Neural crest cell (in vitro differentiated cells): Measurements from ENCODE around the gene ZDHHC11B. TPM values are rescaled to one million over a fixed set of nuclear protein-coding genes. Genes with fewer than 3 reads are reported as not detected.
A peak's percentile ranks its signal among the peaks of the same experiment; 100 is the strongest.

Experiments used
- DNase-seq: peaks from one replicate; pipeline ENCODE4 v3.0.0; 2021; ENCODE audit warnings: low read depth, mixed read lengths, low spot score
- H3K27ac Mint-ChIP-seq: one replicate; pipeline ENCODE4 v1.8.0; 2021; ENCODE audit warnings: mild to moderate bottlenecking, mixed read lengths; ENCODE audit not compliant: unreplicated experiment
- H3K27me3 Mint-ChIP-seq: 2 replicates; pipeline ENCODE4 v1.8.0; 2021; ENCODE audit warnings: low read depth, mild to moderate bottlenecking, mixed read lengths
- H3K36me3 Mint-ChIP-seq: 2 replicates; pipeline ENCODE4 v1.8.0; 2021; ENCODE audit warnings: low read depth, mild to moderate bottlenecking, mixed read lengths
- H3K4me1 Mint-ChIP-seq: 2 replicates; pipeline ENCODE4 v1.8.0; 2021; ENCODE audit warnings: mixed read lengths
- H3K4me3 Mint-ChIP-seq: one replicate; pipeline ENCODE4 v1.8.0; 2021; ENCODE audit warnings: mild to moderate bottlenecking, mixed read lengths
- H3K9me3 Mint-ChIP-seq: 2 replicates; pipeline ENCODE4 v1.8.0; 2021; ENCODE audit warnings: mixed read lengths
- total RNA-seq: library from RNA; stranded (reverse); gene quantifications from 2 replicates; pipeline ENCODE4 v1.2.1, GENCODE V29; 2021
- TF ChIP-seq, protein P1 (sequence below): fragments of 200-600 bp; sonication (generic); conservative IDR thresholded peaks from 2 replicates; pipeline ENCODE4 v1.5.0; 2021; ENCODE audit warnings: antibody characterized with exemption, mild to moderate bottlenecking

Gene ZDHHC11B
- total RNA-seq, 1 donor from 2014 or later, result 3.0 TPM

DNA sequence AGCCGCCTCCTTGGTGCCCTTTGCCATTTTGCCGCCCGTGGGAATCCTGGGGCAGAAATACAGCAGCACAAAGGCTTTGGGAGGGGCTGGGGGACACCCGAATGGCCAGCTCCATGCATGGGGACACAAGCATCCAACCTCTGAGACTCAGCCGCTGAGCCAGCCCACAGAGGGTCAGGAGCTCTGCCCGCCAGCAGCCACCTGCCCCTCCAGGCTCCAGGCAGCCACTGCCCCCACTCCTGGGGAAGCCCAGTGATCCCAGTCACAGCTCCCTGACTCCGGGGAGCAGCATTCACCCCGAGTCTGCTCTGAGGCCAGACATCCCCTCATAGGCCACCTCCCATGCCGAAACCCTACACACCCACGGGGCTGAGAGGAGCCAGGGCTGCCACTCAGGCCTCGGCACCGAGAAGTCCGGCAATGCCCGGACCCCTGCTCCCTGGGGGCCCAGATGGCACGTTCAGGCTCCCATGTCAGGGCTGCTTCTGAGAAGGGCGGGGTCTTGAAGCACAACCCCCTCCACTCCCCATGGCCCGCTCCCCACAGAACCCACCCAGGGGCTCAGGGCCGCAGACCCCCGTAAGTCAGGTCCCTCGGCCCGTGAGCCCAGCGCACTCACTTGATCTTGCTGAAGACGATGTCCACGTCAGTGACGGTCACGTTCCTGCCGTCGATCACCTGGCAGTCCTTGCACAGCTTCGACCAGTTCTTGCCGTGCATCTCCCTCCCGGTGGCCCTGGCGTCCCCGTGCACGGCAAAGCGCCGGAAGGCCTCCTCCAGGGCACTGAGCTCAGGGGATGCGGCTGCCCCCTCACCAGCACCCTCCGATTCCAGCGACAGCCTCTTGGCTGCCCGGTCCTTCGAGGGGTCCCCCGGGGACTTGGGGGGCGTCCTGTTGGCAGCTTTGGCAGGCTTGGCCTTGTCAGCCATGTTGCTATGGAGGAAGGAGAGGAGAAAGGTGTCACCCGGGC lies 107.1 kb downstream of the ZDHHC11B start:
- TF ChIP-seq, protein P1, sequence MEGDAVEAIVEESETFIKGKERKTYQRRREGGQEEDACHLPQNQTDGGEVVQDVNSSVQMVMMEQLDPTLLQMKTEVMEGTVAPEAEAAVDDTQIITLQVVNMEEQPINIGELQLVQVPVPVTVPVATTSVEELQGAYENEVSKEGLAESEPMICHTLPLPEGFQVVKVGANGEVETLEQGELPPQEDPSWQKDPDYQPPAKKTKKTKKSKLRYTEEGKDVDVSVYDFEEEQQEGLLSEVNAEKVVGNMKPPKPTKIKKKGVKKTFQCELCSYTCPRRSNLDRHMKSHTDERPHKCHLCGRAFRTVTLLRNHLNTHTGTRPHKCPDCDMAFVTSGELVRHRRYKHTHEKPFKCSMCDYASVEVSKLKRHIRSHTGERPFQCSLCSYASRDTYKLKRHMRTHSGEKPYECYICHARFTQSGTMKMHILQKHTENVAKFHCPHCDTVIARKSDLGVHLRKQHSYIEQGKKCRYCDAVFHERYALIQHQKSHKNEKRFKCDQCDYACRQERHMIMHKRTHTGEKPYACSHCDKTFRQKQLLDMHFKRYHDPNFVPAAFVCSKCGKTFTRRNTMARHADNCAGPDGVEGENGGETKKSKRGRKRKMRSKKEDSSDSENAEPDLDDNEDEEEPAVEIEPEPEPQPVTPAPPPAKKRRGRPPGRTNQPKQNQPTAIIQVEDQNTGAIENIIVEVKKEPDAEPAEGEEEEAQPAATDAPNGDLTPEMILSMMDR, result no peak
- Mint-ChIP-seq H3K36me3 (no peaks in the 10 kb centered on the region), H3K27me3 (peaks cover 9% of the 10 kb centered on the region), H3K4me3 (no peak overlapping the region), H3K9me3 (no peaks in the 10 kb centered on the region), H3K4me1 (peaks cover 7% of the 10 kb centered on the region), H3K27ac (no peak overlapping the region)
- DNase-seq, result no peak

DNA sequence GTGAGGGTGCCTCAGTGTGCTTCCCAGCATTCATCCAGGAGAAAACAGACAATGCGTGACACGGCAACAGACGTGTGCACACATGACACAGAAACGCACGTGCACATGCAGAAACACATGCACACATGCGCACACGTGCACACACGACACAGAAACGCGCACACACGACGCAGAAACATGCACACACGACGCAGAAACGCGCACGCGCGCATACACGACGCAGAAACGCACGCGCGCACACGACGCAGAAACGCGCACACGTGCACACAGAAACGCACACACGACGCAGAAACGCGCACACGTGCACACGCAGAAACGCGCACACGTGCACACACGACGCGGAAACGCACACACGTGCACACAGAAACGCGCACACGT lies 107.8 kb downstream of the ZDHHC11B start:
- Mint-ChIP-seq H3K27me3 (peaks cover 9% of the 10 kb centered on the region), H3K36me3 (no peaks in the 10 kb centered on the region), H3K27ac (no peak overlapping the region), H3K4me3 (no peak overlapping the region), H3K4me1 (peaks cover 8% of the 10 kb centered on the region), H3K9me3 (no peaks in the 10 kb centered on the region)
- TF ChIP-seq, protein P1, result no peak
- DNase-seq, result no peak

DNA sequence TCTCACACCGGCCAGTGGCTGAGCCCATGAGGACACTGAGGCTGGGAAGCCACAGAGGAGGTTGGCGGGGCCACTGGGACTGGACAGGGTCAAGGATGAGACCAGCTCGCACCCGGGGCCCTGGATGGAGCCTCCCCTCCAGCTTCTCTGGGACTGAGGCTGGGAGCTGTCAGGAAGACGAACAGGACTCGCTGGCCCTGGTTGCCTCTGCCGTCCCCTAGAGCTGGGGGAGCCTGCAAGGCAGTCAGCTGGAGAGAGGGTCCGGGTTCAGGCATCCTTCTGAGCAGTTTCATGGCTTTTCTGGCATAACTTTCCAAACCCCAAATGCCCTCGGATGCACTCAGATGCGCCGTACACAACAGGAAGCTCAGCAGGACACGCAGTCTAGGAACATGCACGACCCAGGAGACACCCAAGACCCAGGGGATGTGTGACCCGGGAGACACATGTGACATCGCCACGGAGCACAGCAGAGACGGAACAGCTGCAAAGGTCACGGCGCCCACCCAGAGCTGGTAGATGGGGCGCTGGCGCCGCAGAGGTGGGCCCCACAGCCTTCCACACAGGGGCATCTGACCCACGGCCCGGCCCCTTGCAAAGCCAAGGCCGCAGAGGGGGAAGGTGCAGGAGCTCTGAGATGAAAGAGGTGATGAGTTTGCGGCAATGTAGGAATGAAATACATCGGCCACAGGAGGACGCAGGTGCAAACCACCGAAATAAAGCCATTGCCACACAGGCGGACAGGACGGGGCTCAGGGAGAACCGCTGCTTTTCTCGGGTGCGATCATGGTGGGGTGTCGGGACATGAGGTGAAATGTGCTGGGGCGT lies 108.4 kb downstream of the ZDHHC11B start:
- H3K27ac Mint-ChIP-seq, result no peak overlapping the region
- peak overlapping the region; percentile 7 for H3K4me3 Mint-ChIP-seq
- H3K9me3 Mint-ChIP-seq, result no peaks in the 10 kb centered on the region

DNA sequence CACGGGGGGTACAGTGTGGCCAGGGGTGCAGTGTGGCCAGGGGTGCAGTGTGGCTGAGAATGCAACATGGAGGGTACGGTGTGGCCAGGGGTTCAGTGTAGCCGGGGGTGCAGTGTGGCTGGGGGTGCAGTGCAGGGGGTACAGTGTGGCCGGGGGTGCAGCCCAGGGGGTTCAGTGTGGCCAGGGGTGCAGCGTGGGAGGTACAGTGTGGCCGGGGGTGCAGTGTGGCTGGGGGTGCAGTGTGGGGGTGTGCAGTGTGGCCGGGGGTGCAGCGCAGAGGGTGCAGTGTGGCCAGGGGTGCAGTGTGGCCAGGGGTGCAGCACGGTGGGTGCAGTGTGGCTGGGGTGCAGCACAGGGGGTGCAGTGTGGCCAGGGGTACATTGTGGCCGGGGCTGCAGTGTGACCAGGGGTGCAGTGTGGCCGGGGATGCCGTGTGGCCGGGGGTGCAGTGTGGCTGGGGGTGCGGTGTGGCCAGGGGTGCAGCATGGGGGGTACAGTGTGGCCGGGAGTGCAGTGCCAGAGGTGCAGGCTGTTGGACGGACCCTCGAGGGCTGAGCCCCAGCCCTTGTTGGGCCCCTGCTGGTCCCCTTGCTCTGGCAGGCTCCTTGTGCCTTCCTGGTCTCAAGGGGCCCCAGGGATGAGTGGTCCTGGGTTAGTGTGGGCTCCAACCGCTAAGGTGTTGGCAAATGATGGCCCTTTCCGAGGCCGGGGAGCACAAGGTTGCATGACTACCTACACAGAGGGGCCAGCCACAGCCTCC lies 109.2 kb downstream of the ZDHHC11B start:
- H3K9me3 Mint-ChIP-seq, result no peaks in the 10 kb centered on the region

More for the DNA sequence above, 108.4 kb downstream of the ZDHHC11B start:
- Mint-ChIP-seq H3K4me1 (peaks cover 8% of the 10 kb centered on the region), H3K27me3 (peaks cover 9% of the 10 kb centered on the region), H3K36me3 (no peaks in the 10 kb centered on the region)
- TF ChIP-seq, protein P1, result no peak
- no peak for DNase-seq

More for the DNA sequence above, 109.2 kb downstream of the ZDHHC11B start:
- H3K36me3 Mint-ChIP-seq, result no peaks in the 10 kb centered on the region
- no peak overlapping the region for H3K27ac Mint-ChIP-seq
- peaks cover 9% of the 10 kb centered on the region for H3K27me3 Mint-ChIP-seq
- no peak for DNase-seq
- H3K4me3 Mint-ChIP-seq, result no peak overlapping the region
- peaks cover 8% of the 10 kb centered on the region for H3K4me1 Mint-ChIP-seq
- TF ChIP-seq, protein P1, result no peak
